Activated gamma-delta T cell (primary cell): Measurements from ENCODE around the gene LGALS7B.
"Not testable (repeated sequence)": the region's sequence is repeated elsewhere in the genome, so short reads cannot be mapped to it uniquely, and the experiment has no call there.

Experiments
- DNase-seq: peaks from one replicate; lab custom pipeline; 2025; lab: John Stamatoyannopoulos, UW

LGALS7B gene

GRCh38 chr19:38796154-38796553 is 7.2 kb downstream of the LGALS7B start:
- DNase-seq: no peak

GRCh38 chr19:38797781-38798180 is 8.8 kb downstream of the LGALS7B start:
- DNase-seq: not testable (repeated sequence)

GRCh38 chr19:38799104-38799503 is 10.1 kb downstream of the LGALS7B start:
- no peak for DNase-seq

GRCh38 chr19:38800577-38801347 is 11.8 kb downstream of the LGALS7B start:
- no peak for DNase-seq

GRCh38 chr19:38801359-38802095 is 12.5 kb downstream of the LGALS7B start:
- DNase-seq: no peak

GRCh38 chr19:38803543-38803942 is 14.5 kb downstream of the LGALS7B start:
- no peak for DNase-seq

- no peak for DNase-seq
Observed at GRCh38 chr19:38805180-38805579, 16.2 kb downstream of the LGALS7B start.

GRCh38 chr19:38806371-38806770 is 17.4 kb downstream of the LGALS7B start:
- DNase-seq: no peak

GRCh38 chr19:38807374-38808098 is 18.5 kb downstream of the LGALS7B start:
- DNase-seq: not testable (repeated sequence)

GRCh38 chr19:38808741-38809140 is 19.7 kb downstream of the LGALS7B start:
- DNase-seq: no peak

GRCh38 chr19:38809592-38810252 is 20.7 kb downstream of the LGALS7B start:
- DNase-seq: no peak

- DNase-seq: no peak
Observed at GRCh38 chr19:38812009-38812840, 23.2 kb downstream of the LGALS7B start.

GRCh38 chr19:38812841-38813320 is 23.9 kb downstream of the LGALS7B start, which contains the start of gene LGALS4:
TSS of gene LGALS4 (minus strand) at chr19:38812945. CDS start at chr19:38812886, 59 bp downstream.
- DNase-seq: no peak

- DNase-seq: no peak
Observed at GRCh38 chr19:38813323-38813722, 24.3 kb downstream of the LGALS7B start.

- DNase-seq: not testable (repeated sequence)
Observed at GRCh38 chr19:38813932-38814331, 24.9 kb downstream of the LGALS7B start.

GRCh38 chr19:38815059-38816001 is 26.3 kb downstream of the LGALS7B start:
- no peak for DNase-seq

- no peak for DNase-seq
Observed at GRCh38 chr19:38816131-38816750, 27.2 kb downstream of the LGALS7B start.

- no peak for DNase-seq
Observed at GRCh38 chr19:38817081-38817480, 28.1 kb downstream of the LGALS7B start.

GRCh38 chr19:38819231-38819920 is 30.4 kb downstream of the LGALS7B start:
- DNase-seq: no peak
